ENCODE results near the gene OLFM3.

DNA sequence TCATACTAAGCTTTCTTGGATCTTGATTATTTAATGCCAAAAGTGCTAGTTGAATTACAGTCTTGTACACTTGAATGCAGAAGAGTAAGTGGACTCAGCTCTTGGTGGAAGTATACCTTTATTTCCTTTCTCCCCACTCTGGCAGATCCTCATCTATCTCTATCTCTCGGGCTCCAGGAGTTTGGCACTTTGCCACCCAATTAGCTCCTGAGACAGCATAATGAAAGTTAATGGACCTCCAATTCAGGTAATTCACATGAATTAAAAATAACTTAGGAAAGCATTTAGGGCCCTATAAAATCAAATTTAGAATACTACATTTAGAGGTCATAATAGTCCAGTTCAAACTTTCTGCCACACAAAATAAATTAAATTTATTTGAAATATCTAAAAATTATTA, 67.4 kb downstream of the OLFM3 start:
- TF ChIP-seq, protein P1, sequence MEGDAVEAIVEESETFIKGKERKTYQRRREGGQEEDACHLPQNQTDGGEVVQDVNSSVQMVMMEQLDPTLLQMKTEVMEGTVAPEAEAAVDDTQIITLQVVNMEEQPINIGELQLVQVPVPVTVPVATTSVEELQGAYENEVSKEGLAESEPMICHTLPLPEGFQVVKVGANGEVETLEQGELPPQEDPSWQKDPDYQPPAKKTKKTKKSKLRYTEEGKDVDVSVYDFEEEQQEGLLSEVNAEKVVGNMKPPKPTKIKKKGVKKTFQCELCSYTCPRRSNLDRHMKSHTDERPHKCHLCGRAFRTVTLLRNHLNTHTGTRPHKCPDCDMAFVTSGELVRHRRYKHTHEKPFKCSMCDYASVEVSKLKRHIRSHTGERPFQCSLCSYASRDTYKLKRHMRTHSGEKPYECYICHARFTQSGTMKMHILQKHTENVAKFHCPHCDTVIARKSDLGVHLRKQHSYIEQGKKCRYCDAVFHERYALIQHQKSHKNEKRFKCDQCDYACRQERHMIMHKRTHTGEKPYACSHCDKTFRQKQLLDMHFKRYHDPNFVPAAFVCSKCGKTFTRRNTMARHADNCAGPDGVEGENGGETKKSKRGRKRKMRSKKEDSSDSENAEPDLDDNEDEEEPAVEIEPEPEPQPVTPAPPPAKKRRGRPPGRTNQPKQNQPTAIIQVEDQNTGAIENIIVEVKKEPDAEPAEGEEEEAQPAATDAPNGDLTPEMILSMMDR (IDR thresholded peaks at IDR 0.05) = no peak
- no peak for TF ChIP-seq POLR2A (IDR thresholded peaks at IDR 0.05)

All from esophagus squamous epithelium (tissue), 4 donors.